ENCODE data around the gene GARS1.
A peak's percentile ranks its signal among the peaks of the same experiment; 100 is the strongest.

GARS1 gene, protein sequence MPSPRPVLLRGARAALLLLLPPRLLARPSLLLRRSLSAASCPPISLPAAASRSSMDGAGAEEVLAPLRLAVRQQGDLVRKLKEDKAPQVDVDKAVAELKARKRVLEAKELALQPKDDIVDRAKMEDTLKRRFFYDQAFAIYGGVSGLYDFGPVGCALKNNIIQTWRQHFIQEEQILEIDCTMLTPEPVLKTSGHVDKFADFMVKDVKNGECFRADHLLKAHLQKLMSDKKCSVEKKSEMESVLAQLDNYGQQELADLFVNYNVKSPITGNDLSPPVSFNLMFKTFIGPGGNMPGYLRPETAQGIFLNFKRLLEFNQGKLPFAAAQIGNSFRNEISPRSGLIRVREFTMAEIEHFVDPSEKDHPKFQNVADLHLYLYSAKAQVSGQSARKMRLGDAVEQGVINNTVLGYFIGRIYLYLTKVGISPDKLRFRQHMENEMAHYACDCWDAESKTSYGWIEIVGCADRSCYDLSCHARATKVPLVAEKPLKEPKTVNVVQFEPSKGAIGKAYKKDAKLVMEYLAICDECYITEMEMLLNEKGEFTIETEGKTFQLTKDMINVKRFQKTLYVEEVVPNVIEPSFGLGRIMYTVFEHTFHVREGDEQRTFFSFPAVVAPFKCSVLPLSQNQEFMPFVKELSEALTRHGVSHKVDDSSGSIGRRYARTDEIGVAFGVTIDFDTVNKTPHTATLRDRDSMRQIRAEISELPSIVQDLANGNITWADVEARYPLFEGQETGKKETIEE

GRCh38 chr7:30594540-30595435, at the start of gene GARS1:
Gene GARS1, plus strand, starts transcription at chr7:30594878. Its CDS starts 44 bp downstream, at chr7:30594922.
- H3K9me3 ChIP-seq, result no peaks in the 10 kb centered on the region
- peak within 1 kb of the TSS; percentile 94 for H3K4me3 ChIP-seq
- H3K4me1 ChIP-seq, result peaks cover 19% of the 10 kb centered on the region
- in situ Hi-C loops (cut with MboI; ENCODE audit: low sequenced_read_pairs), result no loop called here
- H3K27me3 ChIP-seq (ENCODE audit: low read depth), result no peaks in the 10 kb centered on the region
- DNase-seq (ENCODE audit: low spot score in 2 of 2), result peak; percentile 68 to 90
- peaks cover 31% of the 10 kb centered on the region for H3K36me3 ChIP-seq (replicated peaks)

GRCh38 chr7:30545791-30546555, 48.7 kb upstream of the GARS1 start:
- H3K36me3 ChIP-seq (replicated peaks), result no peaks in the 10 kb centered on the region
- in situ Hi-C loops (cut with MboI; ENCODE audit: low sequenced_read_pairs), result no loop called here
- H3K27me3 ChIP-seq (ENCODE audit: low read depth), result no peaks in the 10 kb centered on the region
- DNase-seq (ENCODE audit: low spot score in 2 of 2), result no peak
- H3K4me3 ChIP-seq, result no peak overlapping the region
- H3K4me1 ChIP-seq, result peaks cover 8% of the 10 kb centered on the region
- peaks cover 3% of the 10 kb centered on the region; the same call in 1 of the 2 replicates for H3K9me3 ChIP-seq

- no peak for DNase-seq (ENCODE audit: low spot score in 2 of 2)
- peaks cover 8% of the 10 kb centered on the region for H3K4me1 ChIP-seq
- H3K9me3 ChIP-seq, result peaks cover 3% of the 10 kb centered on the region; the same call in 1 of the 2 replicates
- H3K4me3 ChIP-seq, result no peak overlapping the region
- no peaks in the 10 kb centered on the region for H3K36me3 ChIP-seq (replicated peaks)
- in situ Hi-C loops (cut with MboI; ENCODE audit: low sequenced_read_pairs), result no loop called here
- no peaks in the 10 kb centered on the region for H3K27me3 ChIP-seq (ENCODE audit: low read depth)
Measured at GRCh38 chr7:30546596-30546995, 48.1 kb upstream of the GARS1 start.

GRCh38 chr7:30548845-30549244, 45.8 kb upstream of the GARS1 start:
- no peaks in the 10 kb centered on the region for H3K9me3 ChIP-seq
- H3K27me3 ChIP-seq (ENCODE audit: low read depth), result no peaks in the 10 kb centered on the region
- in situ Hi-C loops (cut with MboI; ENCODE audit: low sequenced_read_pairs), result no loop called here
- no peak overlapping the region for H3K4me3 ChIP-seq
- no peaks in the 10 kb centered on the region for H3K36me3 ChIP-seq (replicated peaks)
- H3K4me1 ChIP-seq, result peaks cover 8% of the 10 kb centered on the region
- peak; percentile 84 to 86 for DNase-seq (ENCODE audit: low spot score in 2 of 2)

GRCh38 chr7:30549931-30550493, 44.7 kb upstream of the GARS1 start:
- H3K9me3 ChIP-seq, result no peaks in the 10 kb centered on the region
- peaks cover 8% of the 10 kb centered on the region for H3K4me1 ChIP-seq
- H3K27me3 ChIP-seq (ENCODE audit: low read depth), result no peaks in the 10 kb centered on the region
- no peak for DNase-seq (ENCODE audit: low spot score in 2 of 2)
- H3K36me3 ChIP-seq (replicated peaks), result no peaks in the 10 kb centered on the region
- H3K4me3 ChIP-seq, result no peak overlapping the region
- in situ Hi-C loops (cut with MboI; ENCODE audit: low sequenced_read_pairs), result no loop called here

DNA sequence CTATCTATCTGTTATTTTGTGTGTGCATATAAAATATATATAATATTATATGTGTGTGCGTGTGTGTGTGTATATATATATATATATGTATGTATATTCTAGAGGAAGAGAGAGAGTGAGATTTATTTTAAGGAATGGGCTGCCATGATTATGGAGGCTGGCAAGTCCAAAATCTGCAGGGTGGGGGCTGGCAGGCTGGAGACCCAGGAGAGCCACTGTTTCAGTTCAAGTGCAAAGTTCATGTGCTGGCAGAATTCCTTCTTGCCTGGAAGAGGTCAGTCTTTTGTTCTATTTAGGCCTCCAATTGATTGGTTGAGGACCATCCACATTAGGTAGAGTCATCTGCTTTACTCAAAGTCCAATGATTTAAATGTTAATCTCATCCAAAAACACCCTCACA, 42.3 kb upstream of the GARS1 start:
- no peak for DNase-seq (ENCODE audit: low spot score in 2 of 2)
- Histone ChIP-seq H3K4me3 (no peak overlapping the region), H3K36me3 (replicated peaks) (no peaks in the 10 kb centered on the region), H3K27me3 (ENCODE audit: low read depth) (no peaks in the 10 kb centered on the region), H3K4me1 (peaks cover 16% of the 10 kb centered on the region), H3K9me3 (no peaks in the 10 kb centered on the region)
- in situ Hi-C loops (cut with MboI; ENCODE audit: low sequenced_read_pairs), result no loop called here

- in situ Hi-C loops (cut with MboI; ENCODE audit: low sequenced_read_pairs), result no loop called here
- H3K27me3 ChIP-seq (ENCODE audit: low read depth), result no peaks in the 10 kb centered on the region
- H3K36me3 ChIP-seq (replicated peaks), result no peaks in the 10 kb centered on the region
- H3K4me3 ChIP-seq, result no peak overlapping the region
- no peak for DNase-seq (ENCODE audit: low spot score in 2 of 2)
- H3K4me1 ChIP-seq, result peaks cover 16% of the 10 kb centered on the region
- no peaks in the 10 kb centered on the region for H3K9me3 ChIP-seq
Measured at GRCh38 chr7:30553141-30553540, 41.5 kb upstream of the GARS1 start.

- H3K4me1 ChIP-seq, result peaks cover 16% of the 10 kb centered on the region
- H3K9me3 ChIP-seq, result no peaks in the 10 kb centered on the region
- no peaks in the 10 kb centered on the region for H3K27me3 ChIP-seq (ENCODE audit: low read depth)
- H3K36me3 ChIP-seq (replicated peaks), result no peaks in the 10 kb centered on the region
- no peak overlapping the region for H3K4me3 ChIP-seq
- in situ Hi-C loops (cut with MboI; ENCODE audit: low sequenced_read_pairs), result no loop called here
- no peak for DNase-seq (ENCODE audit: low spot score in 2 of 2)
Measured at GRCh38 chr7:30553546-30553945, 41.1 kb upstream of the GARS1 start.

DNA sequence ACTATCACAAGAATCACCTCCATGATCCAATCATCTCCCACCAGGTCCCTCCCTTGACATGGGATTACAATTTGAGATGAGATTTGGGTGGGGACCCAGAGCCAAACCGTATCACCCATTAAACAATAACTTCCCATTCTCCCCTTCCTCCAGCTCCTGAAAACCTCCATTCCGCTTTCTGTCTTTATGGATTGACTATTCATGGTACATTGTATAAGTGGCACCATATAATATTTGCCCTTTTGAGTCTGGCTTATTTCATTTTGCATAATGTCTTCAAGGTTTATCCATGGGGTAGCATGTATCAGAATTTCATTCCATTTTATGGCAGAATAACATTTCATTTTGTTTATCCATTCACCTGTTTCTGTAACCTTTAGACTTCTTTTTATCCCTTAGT, 39.2 kb upstream of the GARS1 start:
- Histone ChIP-seq H3K9me3 (no peaks in the 10 kb centered on the region), H3K36me3 (replicated peaks) (no peaks in the 10 kb centered on the region), H3K4me1 (peaks cover 8% of the 10 kb centered on the region), H3K27me3 (ENCODE audit: low read depth) (no peaks in the 10 kb centered on the region), H3K4me3 (no peak overlapping the region)
- no peak for DNase-seq (ENCODE audit: low spot score in 2 of 2)
- in situ Hi-C loops (cut with MboI; ENCODE audit: low sequenced_read_pairs), result no loop called here

DNA sequence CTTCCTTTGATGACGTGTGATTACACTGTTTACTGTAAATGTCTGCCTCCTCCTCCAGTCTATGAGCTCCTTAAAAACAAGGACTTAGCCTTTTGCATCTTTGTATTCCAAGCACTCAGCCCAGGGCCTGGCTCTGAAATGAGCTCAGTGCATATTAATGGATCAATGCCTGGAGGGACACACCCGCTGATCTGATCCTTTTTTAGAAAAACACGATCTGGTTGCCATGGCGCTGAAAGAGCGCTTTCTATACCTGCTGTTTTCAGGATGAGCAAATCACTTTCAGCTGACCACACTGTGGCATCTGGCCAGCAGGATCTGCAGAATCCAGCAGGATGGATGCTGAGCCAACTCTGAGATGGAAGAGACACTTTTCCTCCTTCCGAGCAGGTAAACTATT, 37.8 kb upstream of the GARS1 start:
- in situ Hi-C loops (cut with MboI; ENCODE audit: low sequenced_read_pairs), result no loop called here
- H3K9me3 ChIP-seq, result no peaks in the 10 kb centered on the region
- H3K27me3 ChIP-seq (ENCODE audit: low read depth), result no peaks in the 10 kb centered on the region
- no peaks in the 10 kb centered on the region for H3K36me3 ChIP-seq (replicated peaks)
- H3K4me3 ChIP-seq, result no peak overlapping the region
- peak; percentile 80 to 84 for DNase-seq (ENCODE audit: low spot score in 2 of 2)
- peaks cover 8% of the 10 kb centered on the region for H3K4me1 ChIP-seq

DNA sequence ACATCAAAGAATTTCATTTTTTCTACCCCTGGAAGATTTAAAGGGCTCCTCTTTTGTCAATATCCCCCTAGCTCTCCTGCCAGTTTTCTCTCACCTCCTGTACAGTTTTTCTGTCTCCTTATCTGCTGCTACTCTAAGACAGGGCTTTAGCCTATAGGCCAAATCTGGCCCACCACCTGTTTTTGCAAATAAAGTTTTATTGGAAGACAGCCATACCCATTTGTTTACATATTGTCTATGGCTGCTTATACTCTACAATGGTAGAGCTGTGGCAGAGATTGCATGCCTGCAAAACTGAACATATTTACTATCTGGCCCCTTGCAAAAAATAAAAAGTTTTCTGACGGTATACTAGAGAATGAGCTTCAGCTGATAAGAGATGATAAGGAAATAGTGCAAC, 37.4 kb upstream of the GARS1 start:
- Histone ChIP-seq H3K9me3 (no peaks in the 10 kb centered on the region), H3K4me1 (peaks cover 8% of the 10 kb centered on the region)
- in situ Hi-C loops (cut with MboI; ENCODE audit: low sequenced_read_pairs), result no loop called here

GRCh38 chr7:30559611-30560010, 35.1 kb upstream of the GARS1 start:
- DNase-seq (ENCODE audit: low spot score in 2 of 2), result no peak
- Histone ChIP-seq H3K9me3 (no peaks in the 10 kb centered on the region), H3K36me3 (replicated peaks) (no peaks in the 10 kb centered on the region), H3K4me3 (no peak overlapping the region), H3K4me1 (peaks cover 8% of the 10 kb centered on the region), H3K27me3 (ENCODE audit: low read depth) (no peaks in the 10 kb centered on the region)
- in situ Hi-C loops (cut with MboI; ENCODE audit: low sequenced_read_pairs), result loop anchor here (5.0 to 10.0 kb wide), 3 partner anchors 45 to 395 kb away; no protein-coding TSS in a partner anchor

More for the DNA sequence above, 37.4 kb upstream of the GARS1 start:
- no peaks in the 10 kb centered on the region for H3K36me3 ChIP-seq (replicated peaks)
- no peak overlapping the region for H3K4me3 ChIP-seq
- no peaks in the 10 kb centered on the region for H3K27me3 ChIP-seq (ENCODE audit: low read depth)
- no peak for DNase-seq (ENCODE audit: low spot score in 2 of 2)
